ENCODE results near the gene COMTD1.
"Not testable (repeated sequence)": the region's sequence is repeated elsewhere in the genome, so short reads cannot be mapped to it uniquely, and the experiment has no call there.

COMTD1 gene

GRCh38 chr10:75207079-75207856 is 28.5 kb downstream of the COMTD1 start:
- TF ChIP-seq REST (IDR thresholded peaks at IDR 0.05; ENCODE audit: insufficient replicate concordance, low read depth), result no peak
- no peak for TF ChIP-seq GABPA (IDR thresholded peaks at IDR 0.05; ENCODE audit: low read depth)
- no peak for TF ChIP-seq CTCF (IDR thresholded peaks at IDR 0.05; ENCODE audit: insufficient read depth, low read length)
- TF ChIP-seq SPI1 (IDR thresholded peaks at IDR 0.05; ENCODE audit: borderline replicate concordance, low read depth), result no peak
- TF ChIP-seq POLR2AphosphoS5 (IDR thresholded peaks at IDR 0.05; ENCODE audit: low read depth), result no peak
- H3K27me3 ChIP-seq (ENCODE audit: insufficient read depth, poor library complexity, severe bottlenecking), result no peaks in the 10 kb centered on the region
- no peak overlapping the region for H3K4me3 ChIP-seq (replicated peaks; ENCODE audit: insufficient read depth, low read length)
- H3K27ac ChIP-seq (replicated peaks), result no peak overlapping the region
- no peak for DNase-seq (ENCODE audit: low read depth in 1 of 2, low spot score in 1 of 2)

DNA sequence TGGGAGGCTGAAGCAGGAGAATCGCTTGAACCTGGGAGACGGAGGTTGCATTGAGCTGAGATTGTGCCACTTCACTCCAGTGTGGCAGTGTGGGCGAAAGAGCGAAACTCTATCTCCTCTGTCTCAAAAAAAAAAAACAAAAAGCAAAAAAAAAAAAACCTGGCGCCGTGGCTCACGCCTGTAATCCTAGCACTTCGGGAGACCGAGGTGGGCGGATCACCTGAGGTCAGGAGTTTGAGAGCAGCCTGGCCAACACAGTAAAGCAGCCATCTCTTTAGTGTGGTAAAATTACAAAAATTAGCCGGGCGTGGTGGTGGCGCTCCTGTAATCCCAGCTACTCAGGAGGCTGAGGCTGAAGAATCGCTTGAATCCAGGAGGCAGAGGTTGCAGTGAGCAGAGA is 29.1 kb downstream of the COMTD1 start:
- H3K4me3 ChIP-seq (replicated peaks; ENCODE audit: insufficient read depth, low read length); H3K27me3 ChIP-seq (ENCODE audit: insufficient read depth, poor library complexity, severe bottlenecking); H3K27ac ChIP-seq (replicated peaks); DNase-seq (ENCODE audit: low read depth in 1 of 2, low spot score in 1 of 2): not testable (repeated sequence)

GRCh38 chr10:75205908-75206307 is 29.8 kb downstream of the COMTD1 start:
- H3K27ac ChIP-seq (replicated peaks), result no peak overlapping the region
- TF ChIP-seq GABPA (IDR thresholded peaks at IDR 0.05; ENCODE audit: low read depth), result no peak
- no peak for TF ChIP-seq POLR2AphosphoS5 (IDR thresholded peaks at IDR 0.05; ENCODE audit: low read depth)
- no peak for TF ChIP-seq REST (IDR thresholded peaks at IDR 0.05; ENCODE audit: insufficient replicate concordance, low read depth)
- no peak for TF ChIP-seq CTCF (IDR thresholded peaks at IDR 0.05; ENCODE audit: insufficient read depth, low read length)
- TF ChIP-seq SPI1 (IDR thresholded peaks at IDR 0.05; ENCODE audit: borderline replicate concordance, low read depth), result no peak
- H3K4me3 ChIP-seq (replicated peaks; ENCODE audit: insufficient read depth, low read length), result no peak overlapping the region
- H3K27me3 ChIP-seq (ENCODE audit: insufficient read depth, poor library complexity, severe bottlenecking), result no peaks in the 10 kb centered on the region
- DNase-seq (ENCODE audit: low read depth in 1 of 2, low spot score in 1 of 2), result no peak

GRCh38 chr10:75203724-75204123 is 32.0 kb downstream of the COMTD1 start:
- Histone ChIP-seq H3K4me3 (replicated peaks; ENCODE audit: insufficient read depth, low read length) (no peak overlapping the region), H3K27me3 (ENCODE audit: insufficient read depth, poor library complexity, severe bottlenecking) (no peaks in the 10 kb centered on the region), H3K27ac (replicated peaks) (no peak overlapping the region)
- no peak for DNase-seq (ENCODE audit: low read depth in 1 of 2, low spot score in 1 of 2)
- TF ChIP-seq CTCF (IDR thresholded peaks at IDR 0.05; ENCODE audit: insufficient read depth, low read length) (no peak), SPI1 (IDR thresholded peaks at IDR 0.05; ENCODE audit: borderline replicate concordance, low read depth) (no peak), REST (IDR thresholded peaks at IDR 0.05; ENCODE audit: insufficient replicate concordance, low read depth) (no peak), GABPA (IDR thresholded peaks at IDR 0.05; ENCODE audit: low read depth) (no peak), POLR2AphosphoS5 (IDR thresholded peaks at IDR 0.05; ENCODE audit: low read depth) (no peak)

- H3K27ac ChIP-seq (replicated peaks); DNase-seq (ENCODE audit: low read depth in 1 of 2, low spot score in 1 of 2); H3K27me3 ChIP-seq (ENCODE audit: insufficient read depth, poor library complexity, severe bottlenecking); H3K4me3 ChIP-seq (replicated peaks; ENCODE audit: insufficient read depth, low read length): not testable (repeated sequence)
Observed at GRCh38 chr10:75203046-75203620, 32.6 kb downstream of the COMTD1 start.

Measured in HL-60 (cell line).